ENCODE measurements around the gene TC2N. TPM values are rescaled to one million over a fixed set of nuclear protein-coding genes. Genes with fewer than 3 reads are reported as not detected.
"Not testable (repeated sequence)": the region's sequence is repeated elsewhere in the genome, so short reads cannot be mapped to it uniquely, and the experiment has no call there.

The TC2N gene
- not detected in 2 replicates for total RNA-seq (2014; rRNA removed; shearing (Covaris generic))

- no peak for DNase-seq (ENCODE audit: low read depth)
These were observed at the start of gene TC2N for GRCh38 chr14:91867316-91867988. Gene TC2N, minus strand, starts transcription at chr14:91867536. Its CDS starts 53,767 bp downstream, at chr14:91813769.

- no peak for DNase-seq (ENCODE audit: low read depth)
These were observed 44.7 kb upstream of the TC2N start for GRCh38 chr14:91912035-91912434.

- peak; percentile 24 for DNase-seq (ENCODE audit: low read depth)
These were observed 44.2 kb upstream of the TC2N start for GRCh38 chr14:91911474-91912032.

GRCh38 chr14:91910196-91910595 is 42.9 kb upstream of the TC2N start:
- DNase-seq (ENCODE audit: low read depth): no peak

GRCh38 chr14:91906374-91906773 is 39.0 kb upstream of the TC2N start:
- DNase-seq (ENCODE audit: low read depth): no peak

GRCh38 chr14:91904956-91905645 is 37.8 kb upstream of the TC2N start:
- DNase-seq (ENCODE audit: low read depth): no peak

- no peak for DNase-seq (ENCODE audit: low read depth)
These were observed 37.1 kb upstream of the TC2N start for GRCh38 chr14:91904483-91904882.

GRCh38 chr14:91903070-91903469 is 35.7 kb upstream of the TC2N start:
- DNase-seq (ENCODE audit: low read depth): no peak

- no peak for DNase-seq (ENCODE audit: low read depth)
These were observed 35.0 kb upstream of the TC2N start for GRCh38 chr14:91902336-91902735.

- DNase-seq (ENCODE audit: low read depth): no peak
These were observed 34.3 kb upstream of the TC2N start for GRCh38 chr14:91901449-91902226.

GRCh38 chr14:91899806-91900205 is 32.5 kb upstream of the TC2N start:
- DNase-seq (ENCODE audit: low read depth): no peak

- DNase-seq (ENCODE audit: low read depth): no peak
These were observed 31.9 kb upstream of the TC2N start for GRCh38 chr14:91899213-91899612.

GRCh38 chr14:91898372-91898771 is 31.0 kb upstream of the TC2N start:
- DNase-seq (ENCODE audit: low read depth): no peak

- not testable (repeated sequence) for DNase-seq (ENCODE audit: low read depth)
These were observed 30.4 kb upstream of the TC2N start for GRCh38 chr14:91897716-91898115.

GRCh38 chr14:91897106-91897701 is 29.9 kb upstream of the TC2N start:
- DNase-seq (ENCODE audit: low read depth): peak; percentile 14

GRCh38 chr14:91896419-91896818 is 29.1 kb upstream of the TC2N start:
- DNase-seq (ENCODE audit: low read depth): no peak

GRCh38 chr14:91893669-91894068 is 26.3 kb upstream of the TC2N start:
- no peak for DNase-seq (ENCODE audit: low read depth)

- no peak for DNase-seq (ENCODE audit: low read depth)
These were observed 25.7 kb upstream of the TC2N start for GRCh38 chr14:91893007-91893406.

- DNase-seq (ENCODE audit: low read depth): no peak
These were observed 24.4 kb upstream of the TC2N start for GRCh38 chr14:91891721-91892220.

- no peak for DNase-seq (ENCODE audit: low read depth)
These were observed 23.8 kb upstream of the TC2N start for GRCh38 chr14:91891101-91891500.

- DNase-seq (ENCODE audit: low read depth): no peak
These were observed 23.0 kb upstream of the TC2N start for GRCh38 chr14:91890291-91890749.
